ENCODE data around the gene PLBD1. TPM values are rescaled to one million over a fixed set of nuclear protein-coding genes. Genes with fewer than 3 reads are reported as not detected.

The PLBD1 gene
- total RNA-seq, 1 experiment from 2014 or later = not detected

DNA sequence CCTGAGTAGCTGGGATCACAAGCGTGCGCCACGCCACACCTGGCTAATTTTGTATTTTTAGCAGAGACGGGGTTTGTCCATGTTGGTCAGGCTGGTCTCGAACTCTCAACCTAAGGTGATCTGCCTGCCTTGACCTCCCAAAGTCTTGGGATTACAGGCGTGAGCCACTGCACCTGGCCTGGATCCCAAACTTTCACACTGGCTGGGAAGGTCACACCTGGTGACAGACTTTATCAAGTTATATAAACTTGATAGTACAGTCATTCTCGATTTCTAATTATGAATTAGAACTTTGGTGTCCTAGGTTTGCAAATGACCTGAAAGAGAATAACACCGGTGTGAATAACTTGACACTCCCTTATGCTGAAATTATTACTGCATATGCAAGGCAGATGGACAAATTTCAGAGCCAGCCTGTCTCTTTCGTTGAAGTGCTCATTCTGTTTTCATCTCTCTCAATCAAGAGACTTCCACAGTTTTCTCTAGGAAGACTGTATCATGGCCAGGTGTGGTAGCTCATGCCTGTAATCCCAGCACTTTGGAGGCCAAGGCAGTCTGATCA is 5.9 kb downstream of the PLBD1 start:
- intact Hi-C loops (cut with micrococcal nuclease; ENCODE audit: unreplicated experiment) = no loop called here
- Histone ChIP-seq H3K27ac (ENCODE audit: low read depth, low read length, poor library complexity, severe bottlenecking) (no peak overlapping the region), H3K4me3 (ENCODE audit: low read depth, low read length, poor library complexity, severe bottlenecking) (no peak overlapping the region), H3K4me1 (ENCODE audit: insufficient read depth, low read length, poor library complexity, severe bottlenecking) (no peaks in the 10 kb centered on the region), H3K36me3 (ENCODE audit: insufficient read depth, low read length, poor library complexity, severe bottlenecking) (no peaks in the 10 kb centered on the region), H3K27me3 (replicated peaks; ENCODE audit: insufficient read depth, low read depth, low read length, poor library complexity) (peaks cover 3% of the 10 kb centered on the region), H3K9me3 (ENCODE audit: low read depth, low read length, poor library complexity, severe bottlenecking) (no peaks in the 10 kb centered on the region)
- BruUV-seq (replicated peaks) = no TSS peak
- ChIA-PET CTCF (no interaction called here), POLR2A (ENCODE audit: low non-redundant PET) (no interaction called here)
- TF ChIP-seq, protein P1, sequence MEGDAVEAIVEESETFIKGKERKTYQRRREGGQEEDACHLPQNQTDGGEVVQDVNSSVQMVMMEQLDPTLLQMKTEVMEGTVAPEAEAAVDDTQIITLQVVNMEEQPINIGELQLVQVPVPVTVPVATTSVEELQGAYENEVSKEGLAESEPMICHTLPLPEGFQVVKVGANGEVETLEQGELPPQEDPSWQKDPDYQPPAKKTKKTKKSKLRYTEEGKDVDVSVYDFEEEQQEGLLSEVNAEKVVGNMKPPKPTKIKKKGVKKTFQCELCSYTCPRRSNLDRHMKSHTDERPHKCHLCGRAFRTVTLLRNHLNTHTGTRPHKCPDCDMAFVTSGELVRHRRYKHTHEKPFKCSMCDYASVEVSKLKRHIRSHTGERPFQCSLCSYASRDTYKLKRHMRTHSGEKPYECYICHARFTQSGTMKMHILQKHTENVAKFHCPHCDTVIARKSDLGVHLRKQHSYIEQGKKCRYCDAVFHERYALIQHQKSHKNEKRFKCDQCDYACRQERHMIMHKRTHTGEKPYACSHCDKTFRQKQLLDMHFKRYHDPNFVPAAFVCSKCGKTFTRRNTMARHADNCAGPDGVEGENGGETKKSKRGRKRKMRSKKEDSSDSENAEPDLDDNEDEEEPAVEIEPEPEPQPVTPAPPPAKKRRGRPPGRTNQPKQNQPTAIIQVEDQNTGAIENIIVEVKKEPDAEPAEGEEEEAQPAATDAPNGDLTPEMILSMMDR (conservative IDR thresholded peaks at IDR 0.05; ENCODE audit: low read depth, low read length) = no peak
- no peak for TF ChIP-seq EZH2 (IDR thresholded peaks at IDR 0.05; ENCODE audit: borderline replicate concordance, low read depth, low read length, poor library complexity, severe bottlenecking)
- no peak for DNase-seq (ENCODE audit: low spot score)

DNA sequence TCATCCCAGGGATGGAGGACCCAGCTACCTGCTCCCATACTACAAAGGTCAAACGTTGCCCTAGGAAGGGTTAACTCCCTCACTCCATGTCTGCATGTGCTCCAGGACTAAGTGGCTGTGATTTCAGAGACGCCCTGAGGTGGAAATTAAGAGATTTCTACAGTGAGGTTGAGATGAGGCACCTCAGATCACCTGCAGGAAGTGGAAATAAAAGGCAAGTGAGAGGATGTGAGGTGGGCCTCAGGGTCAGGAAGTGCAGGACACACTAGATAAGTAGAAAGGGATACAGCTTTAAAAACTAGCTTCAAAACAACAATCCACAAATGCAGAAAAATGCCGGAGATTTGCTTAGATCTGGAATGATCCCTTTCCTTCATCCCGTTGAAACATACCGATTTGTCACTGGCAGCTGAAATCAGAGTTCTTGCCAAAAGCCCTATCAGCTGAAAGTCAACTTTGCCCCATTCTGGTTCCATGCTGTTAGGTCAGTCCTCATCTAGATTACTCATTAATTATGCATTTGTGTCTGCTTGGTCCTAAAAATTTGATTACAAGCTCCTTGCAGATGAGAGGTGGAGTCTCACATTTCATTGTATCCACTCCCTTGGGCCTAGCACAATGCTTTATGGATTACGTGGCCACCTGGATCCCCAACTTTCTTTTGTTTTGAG is 6.6 kb downstream of the PLBD1 start:
- Histone ChIP-seq H3K4me1 (ENCODE audit: insufficient read depth, low read length, poor library complexity, severe bottlenecking) (no peaks in the 10 kb centered on the region), H3K36me3 (ENCODE audit: insufficient read depth, low read length, poor library complexity, severe bottlenecking) (no peaks in the 10 kb centered on the region), H3K4me3 (ENCODE audit: low read depth, low read length, poor library complexity, severe bottlenecking) (no peak overlapping the region), H3K27me3 (replicated peaks; ENCODE audit: insufficient read depth, low read depth, low read length, poor library complexity) (no peaks in the 10 kb centered on the region), H3K27ac (ENCODE audit: low read depth, low read length, poor library complexity, severe bottlenecking) (no peak overlapping the region), H3K9me3 (ENCODE audit: low read depth, low read length, poor library complexity, severe bottlenecking) (no peaks in the 10 kb centered on the region)
- CTCF ChIA-PET = no interaction called here
- no peak for DNase-seq (ENCODE audit: low spot score)
- TF ChIP-seq, protein P1 (conservative IDR thresholded peaks at IDR 0.05; ENCODE audit: low read depth, low read length) = no peak
- no peak for TF ChIP-seq EZH2 (IDR thresholded peaks at IDR 0.05; ENCODE audit: borderline replicate concordance, low read depth, low read length, poor library complexity, severe bottlenecking)
- intact Hi-C loops (cut with micrococcal nuclease; ENCODE audit: unreplicated experiment) = no loop called here
- POLR2A ChIA-PET (ENCODE audit: low non-redundant PET) = no interaction called here
- no TSS peak for BruUV-seq (replicated peaks)

DNA sequence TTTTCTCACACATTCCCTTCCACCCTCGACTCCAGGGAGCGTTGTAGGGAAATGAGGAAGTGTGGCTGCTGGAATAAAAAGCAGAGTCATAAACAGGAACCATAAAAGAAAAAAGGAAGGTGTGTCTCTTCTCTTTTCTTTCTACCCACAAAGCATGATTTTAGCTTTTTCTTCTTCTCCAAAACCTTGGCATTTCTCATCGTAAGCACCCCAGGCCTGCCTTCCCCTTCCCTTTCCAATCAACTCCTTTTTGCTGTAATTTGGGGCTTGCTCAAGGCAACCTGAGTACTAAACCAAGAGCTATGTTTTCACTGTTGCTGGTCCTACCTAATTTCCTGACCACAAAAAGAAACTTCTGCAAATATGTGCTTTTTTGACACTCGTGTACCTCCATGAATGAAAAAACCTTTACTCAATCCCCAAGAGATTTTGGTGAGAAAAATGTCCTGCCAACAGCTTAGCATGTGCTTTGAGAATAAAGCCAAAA is 9.2 kb downstream of the PLBD1 start:
- POLR2A ChIA-PET (ENCODE audit: low non-redundant PET) = no interaction called here
- DNase-seq (ENCODE audit: low spot score) = no peak
- intact Hi-C loops (cut with micrococcal nuclease; ENCODE audit: unreplicated experiment) = loop anchor here (10.0 kb wide), 1 partner anchor 1114 kb away; no protein-coding TSS in a partner anchor
- no peak overlapping the region for H3K27ac ChIP-seq (ENCODE audit: low read depth, low read length, poor library complexity, severe bottlenecking)
- H3K27me3 ChIP-seq (replicated peaks; ENCODE audit: insufficient read depth, low read depth, low read length, poor library complexity) = no peaks in the 10 kb centered on the region
- H3K36me3 ChIP-seq (ENCODE audit: insufficient read depth, low read length, poor library complexity, severe bottlenecking) = no peaks in the 10 kb centered on the region
- H3K4me3 ChIP-seq (ENCODE audit: low read depth, low read length, poor library complexity, severe bottlenecking) = no peak overlapping the region
- no TSS peak for BruUV-seq (replicated peaks)
- TF ChIP-seq, protein P1 (conservative IDR thresholded peaks at IDR 0.05; ENCODE audit: low read depth, low read length) = no peak
- no peak for TF ChIP-seq EZH2 (IDR thresholded peaks at IDR 0.05; ENCODE audit: borderline replicate concordance, low read depth, low read length, poor library complexity, severe bottlenecking)
- H3K9me3 ChIP-seq (ENCODE audit: low read depth, low read length, poor library complexity, severe bottlenecking) = no peaks in the 10 kb centered on the region
- CTCF ChIA-PET = no interaction called here
- H3K4me1 ChIP-seq (ENCODE audit: insufficient read depth, low read length, poor library complexity, severe bottlenecking) = no peaks in the 10 kb centered on the region

Data from A673 (cell line).